H1 (cell line): ENCODE data around the gene JMJD1C. TPM values are rescaled to one million over a fixed set of nuclear protein-coding genes. Genes with fewer than 3 reads are reported as not detected.

ENCODE experiments used
- ATF2 ChIP-seq: IDR thresholded peaks from 2 replicates; pipeline ENCODE4 v1.6.1; 2012; ENCODE audit warnings: low read length, inconsistent platforms
- TAF1 ChIP-seq: IDR thresholded peaks from 2 replicates; pipeline ENCODE4 v1.6.1; 2011; ENCODE audit warnings: mild to moderate bottlenecking, low read depth, low read length
- TAF7 ChIP-seq: optimal IDR thresholded peaks from 2 replicates; pipeline ENCODE3; 2011; ENCODE audit warnings: low read depth, mild to moderate bottlenecking, inconsistent platforms, low read length, moderate library complexity, borderline replicate concordance
- polyA plus RNA-seq, 7 experiments: library from polyadenylated mRNA; depleted of rRNA in 3 of 7; stranded (reverse) in 5 of 7; unstranded in 2 of 7; fragments of >200 nt in 5 of 7; fragments of 200-250 nt in 2 of 7; gene quantifications; 1 replicate in 5 of 7; 2 replicates in 1 of 7; 4 replicates in 1 of 7; pipeline versions ENCODE4 v1.2.1 to v1.2.3, GENCODE V29; 2011 to 2013; ENCODE audit warnings: missing spikeins in 2 of 7, mixed read lengths in 2 of 7
- total RNA-seq: library from RNA; stranded (reverse); fragmentation: NEBNext Ultra II Directional; extraction: Animal tissue kit (Norgen Biotek cat#: 25700); gene quantifications from 2 replicates; pipeline ENCODE4 v1.2.1, GENCODE V29; 2021

JMJD1C gene
- total and polyA plus RNA-seq, 2 of the 8 experiments (the other 6 are each of a cell fraction or from before 2014, with no cell fraction given): 54.5 to 210 TPM

- TF ChIP-seq ATF2 (0 out of 2 replicates have a peak, but pooled peaks have one; percentile 61), TAF7 (peak; percentile 48), TAF1 (peak; percentile 55; the same call in 1 of the 2 replicates)
These were observed 198.2 kb downstream of the JMJD1C start (continued) for GRCh38 chr10:63267414-63268148.
